GM12874 (cell line): ENCODE measurements around the gene SP6.

Source experiments
- TF ChIP-seq, protein P1 (sequence below): IDR thresholded peaks from 2 replicates; pipeline ENCODE4 v1.5.1; 2011; ENCODE audit warnings: low read depth, mild to moderate bottlenecking, control low read depth, low read length, moderate library complexity; ENCODE audit not compliant: insufficient read depth

The SP6 gene

DNA sequence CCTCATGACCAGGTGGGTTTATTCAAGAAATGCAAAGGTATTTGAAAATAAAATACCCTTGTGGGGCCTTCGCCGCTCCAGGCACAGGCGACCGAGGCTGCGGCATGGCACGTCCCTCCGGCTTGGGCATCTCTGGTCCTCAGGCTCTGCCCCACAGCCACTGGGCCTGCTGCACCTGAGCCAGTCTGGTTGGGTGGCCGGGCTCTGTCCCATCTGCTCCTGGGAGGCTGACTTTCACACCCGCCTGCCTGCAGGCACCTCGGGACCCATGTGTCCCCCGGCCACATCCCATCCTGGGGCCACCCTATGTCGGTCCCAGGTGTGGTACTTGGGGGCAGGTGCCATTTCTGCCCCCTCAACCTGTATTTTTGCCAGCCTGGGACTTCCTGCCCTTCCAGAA is 50.3 kb downstream of the SP6 start:
- TF ChIP-seq, protein P1, sequence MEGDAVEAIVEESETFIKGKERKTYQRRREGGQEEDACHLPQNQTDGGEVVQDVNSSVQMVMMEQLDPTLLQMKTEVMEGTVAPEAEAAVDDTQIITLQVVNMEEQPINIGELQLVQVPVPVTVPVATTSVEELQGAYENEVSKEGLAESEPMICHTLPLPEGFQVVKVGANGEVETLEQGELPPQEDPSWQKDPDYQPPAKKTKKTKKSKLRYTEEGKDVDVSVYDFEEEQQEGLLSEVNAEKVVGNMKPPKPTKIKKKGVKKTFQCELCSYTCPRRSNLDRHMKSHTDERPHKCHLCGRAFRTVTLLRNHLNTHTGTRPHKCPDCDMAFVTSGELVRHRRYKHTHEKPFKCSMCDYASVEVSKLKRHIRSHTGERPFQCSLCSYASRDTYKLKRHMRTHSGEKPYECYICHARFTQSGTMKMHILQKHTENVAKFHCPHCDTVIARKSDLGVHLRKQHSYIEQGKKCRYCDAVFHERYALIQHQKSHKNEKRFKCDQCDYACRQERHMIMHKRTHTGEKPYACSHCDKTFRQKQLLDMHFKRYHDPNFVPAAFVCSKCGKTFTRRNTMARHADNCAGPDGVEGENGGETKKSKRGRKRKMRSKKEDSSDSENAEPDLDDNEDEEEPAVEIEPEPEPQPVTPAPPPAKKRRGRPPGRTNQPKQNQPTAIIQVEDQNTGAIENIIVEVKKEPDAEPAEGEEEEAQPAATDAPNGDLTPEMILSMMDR = no peak

DNA sequence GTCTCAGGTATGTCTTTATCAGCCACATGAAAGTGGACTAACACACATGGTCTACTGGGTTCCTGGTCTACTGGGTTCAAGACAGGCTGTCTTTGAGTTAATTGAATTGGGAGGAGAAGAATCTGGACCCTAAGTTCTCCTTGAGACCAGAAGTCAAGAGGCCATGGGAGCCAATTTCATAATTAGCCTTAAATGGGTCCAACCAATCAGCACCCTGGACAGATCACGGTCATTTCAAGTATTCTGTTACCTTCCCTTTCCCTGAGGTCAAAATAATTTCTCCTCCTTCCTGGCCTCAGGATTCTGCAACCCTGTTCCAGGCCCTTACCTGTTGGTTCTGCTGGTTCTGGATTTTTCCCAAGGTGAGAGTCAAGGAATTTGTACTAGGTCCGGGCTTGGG is 53.2 kb downstream of the SP6 start:
- TF ChIP-seq, protein P1 = no peak
